IPS-20b (cell line): Measurements from ENCODE around the gene ESF1.

Source experiments
- H3K27ac ChIP-seq: one replicate; pipeline ENCODE4 v1.5.1; 2013; ENCODE audit warnings: low read length
- H3K27me3 ChIP-seq: 2 replicates; pipeline ENCODE4 v1.6.1; 2013; ENCODE audit warnings: mild to moderate bottlenecking, low read length, inconsistent platforms; ENCODE audit not compliant: insufficient read depth
- H3K36me3 ChIP-seq: 2 replicates; pipeline ENCODE4 v1.6.1; 2013; ENCODE audit warnings: low read depth, mild to moderate bottlenecking, inconsistent platforms, low read length, moderate library complexity; ENCODE audit not compliant: insufficient read depth
- H3K4me1 ChIP-seq: 2 replicates; pipeline ENCODE4 v1.6.1; 2013; ENCODE audit warnings: mild to moderate bottlenecking, control low read depth, inconsistent platforms, low read length, moderate library complexity; ENCODE audit not compliant: insufficient read depth
- H3K4me3 ChIP-seq: 2 replicates; pipeline ENCODE4 v1.5.1; 2013; ENCODE audit warnings: mild to moderate bottlenecking, low read length, inconsistent platforms
- H3K9ac ChIP-seq: 2 replicates; pipeline ENCODE4 v1.6.1; 2013; ENCODE audit warnings: low read depth, mild to moderate bottlenecking, inconsistent platforms, low read length, moderate library complexity
- H3K9me3 ChIP-seq: 2 replicates; pipeline ENCODE4 v1.6.1; 2013; ENCODE audit warnings: mild to moderate bottlenecking, low read depth, low read length, inconsistent platforms; ENCODE audit not compliant: insufficient read depth

Gene ESF1

DNA sequence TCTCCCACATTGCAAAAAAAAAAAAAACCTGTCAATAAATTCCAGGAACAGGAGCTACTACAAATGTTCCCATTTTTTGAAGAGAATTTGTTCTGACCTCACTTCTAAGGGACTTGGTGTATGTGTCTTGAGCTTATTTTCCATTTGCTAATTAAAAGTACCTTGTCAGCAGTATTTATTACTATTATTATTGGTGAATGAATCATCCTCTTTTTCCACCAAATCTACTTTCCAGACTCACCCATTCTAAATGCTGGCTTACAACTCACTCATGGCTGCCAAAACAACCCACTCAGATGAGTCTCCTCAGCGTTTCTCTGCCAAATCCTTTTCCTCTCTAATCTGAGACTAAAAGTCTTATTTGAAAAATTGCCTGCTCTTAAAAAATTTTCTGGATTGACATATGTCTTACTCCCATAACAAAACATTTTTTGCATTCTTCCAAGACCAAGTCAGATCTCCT is 112.8 kb downstream of the ESF1 start:
- H3K27ac ChIP-seq = no peak overlapping the region
- no peaks in the 10 kb centered on the region for H3K9me3 ChIP-seq
- no peak overlapping the region for H3K4me3 ChIP-seq
- no peaks in the 10 kb centered on the region for H3K4me1 ChIP-seq
- H3K27me3 ChIP-seq = no peaks in the 10 kb centered on the region
- no peak overlapping the region for H3K9ac ChIP-seq
- H3K36me3 ChIP-seq = no peaks in the 10 kb centered on the region

DNA sequence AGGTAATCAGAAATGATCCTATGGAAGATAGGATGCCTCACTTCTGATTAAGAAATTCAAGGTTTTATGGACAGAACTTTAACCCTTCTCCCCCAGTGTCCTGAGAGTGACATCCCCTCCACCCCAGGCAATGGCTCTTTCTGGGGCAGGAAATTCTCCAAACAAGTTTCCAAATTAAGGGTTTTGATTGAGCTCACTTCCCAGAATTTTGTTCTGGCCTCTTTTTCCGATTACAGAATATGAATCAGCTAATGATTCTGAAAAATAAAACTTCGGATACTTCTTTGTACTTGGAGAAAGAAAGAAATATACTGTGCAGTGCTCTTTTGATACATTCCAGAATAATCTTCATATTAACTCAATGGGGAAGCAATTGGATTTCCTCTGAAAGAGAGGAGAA is 113.2 kb downstream of the ESF1 start:
- no peak overlapping the region for H3K9ac ChIP-seq
- H3K27ac ChIP-seq = no peak overlapping the region
- no peaks in the 10 kb centered on the region for H3K27me3 ChIP-seq
- no peaks in the 10 kb centered on the region for H3K36me3 ChIP-seq
- no peaks in the 10 kb centered on the region for H3K9me3 ChIP-seq
- H3K4me1 ChIP-seq = no peaks in the 10 kb centered on the region
- no peak overlapping the region for H3K4me3 ChIP-seq

DNA sequence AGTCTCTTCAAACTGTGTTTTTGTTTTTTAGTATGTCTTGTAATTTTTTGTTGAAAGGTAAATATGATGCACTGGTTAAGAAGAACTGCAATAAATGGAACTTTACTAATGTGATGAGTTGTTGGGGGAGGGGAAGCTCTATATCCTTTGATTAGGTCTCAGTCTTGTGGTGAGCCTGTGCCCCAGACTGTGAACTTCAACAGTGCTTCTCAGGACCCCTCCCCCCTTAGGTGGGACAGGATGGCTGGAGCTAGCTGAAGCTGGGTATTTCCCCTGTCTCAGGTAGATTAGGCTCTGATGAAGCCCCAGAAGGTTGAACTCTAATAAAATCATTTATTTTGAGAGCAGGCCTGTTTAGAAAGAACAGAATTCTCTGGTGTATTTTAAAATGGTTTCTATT is 114.6 kb downstream of the ESF1 start:
- Histone ChIP-seq H3K4me1 (no peaks in the 10 kb centered on the region), H3K4me3 (no peak overlapping the region), H3K9ac (no peak overlapping the region), H3K27me3 (no peaks in the 10 kb centered on the region), H3K27ac (no peak overlapping the region), H3K36me3 (no peaks in the 10 kb centered on the region), H3K9me3 (no peaks in the 10 kb centered on the region)

DNA sequence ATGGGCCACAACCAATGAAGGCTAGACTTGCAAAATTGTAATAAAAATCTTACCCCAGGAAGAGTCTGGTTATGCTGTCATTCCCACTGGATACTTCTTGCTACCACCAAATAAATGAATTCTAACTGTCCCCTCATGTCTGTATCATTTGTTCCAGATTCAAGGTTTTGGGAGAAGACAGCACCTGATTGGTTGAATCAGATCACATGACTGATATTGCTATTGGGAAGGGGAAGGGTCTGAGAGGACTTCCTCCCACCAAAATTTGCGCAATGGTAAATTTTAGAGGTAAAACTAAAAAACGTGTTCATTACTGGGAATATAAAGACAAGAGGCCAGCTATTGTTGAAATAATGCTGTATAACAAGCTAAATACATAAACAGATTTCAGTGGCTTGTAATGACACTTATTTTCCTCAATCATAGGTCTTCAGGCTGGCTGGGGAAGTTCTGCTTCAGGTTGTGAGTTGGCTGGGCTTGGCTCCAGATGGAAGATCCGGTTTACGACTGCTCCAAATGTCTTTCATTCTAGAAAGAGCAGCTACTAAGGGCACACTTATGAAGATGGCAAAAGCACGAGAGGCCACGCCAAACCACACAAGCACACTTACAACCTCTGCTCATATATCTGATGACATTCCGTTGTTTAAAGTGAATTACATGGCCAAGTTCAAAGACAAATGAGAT is 118.9 kb downstream of the ESF1 start:
- H3K27ac ChIP-seq = no peak overlapping the region

More for the DNA sequence above, 118.9 kb downstream of the ESF1 start:
- H3K27me3 ChIP-seq = no peaks in the 10 kb centered on the region
- no peaks in the 10 kb centered on the region for H3K36me3 ChIP-seq
- H3K4me1 ChIP-seq = no peaks in the 10 kb centered on the region
- H3K4me3 ChIP-seq = no peak overlapping the region
- no peaks in the 10 kb centered on the region for H3K9me3 ChIP-seq
- H3K9ac ChIP-seq = no peak overlapping the region
